K562 (cell line): ENCODE data around the gene RGMA. TPM values are rescaled to one million over a fixed set of nuclear protein-coding genes. Genes with fewer than 3 reads are reported as not detected.

Experiments
- CREB1 ChIP-seq, 2 experiments: sonication (generic) in 1 of 2; formaldehyde crosslinking in 1 of 2; IDR thresholded peaks; 2 replicates each; pipeline versions ENCODE4 v1.6.1 to v1.8.0; 2012 to 2022; ENCODE audit warnings: inconsistent platforms in 1 of 2, mild to moderate bottlenecking in 1 of 2, missing genetic modification reagents in 1 of 2, moderate library complexity in 1 of 2
- CREB3 ChIP-seq: fragments of 450-650 bp; conservative IDR thresholded peaks from 2 replicates; pipeline ENCODE4 v1.6.1; 2016; ENCODE audit warnings: missing genetic modification characterization, low read depth, mild to moderate bottlenecking, missing compliant biosample characterization, moderate library complexity
- EHMT2 ChIP-seq: fragments of 450-650 bp; IDR thresholded peaks from 2 replicates; pipeline ENCODE4 v1.6.1; 2018; ENCODE audit warnings: antibody characterized with exemption
- GTF2A2 ChIP-seq: IDR thresholded peaks from 2 replicates; pipeline ENCODE4 v1.6.1; 2016; ENCODE audit warnings: mild to moderate bottlenecking, missing genetic modification characterization, missing compliant biosample characterization
- LARP7 ChIP-seq: fragments of 450-650 bp; IDR thresholded peaks from 2 replicates; pipeline ENCODE4 v1.6.1; 2016
- NR2C2 ChIP-seq, 2 experiments: fragments of 200-800 bp in 1 of 2; sonication (Bioruptor generic) in 1 of 2; sonication (generic) in 1 of 2; formaldehyde crosslinking in 1 of 2; IDR thresholded peaks; 2 replicates each; pipeline versions ENCODE4 v1.6.1 to v1.8.0; 2016 to 2022; ENCODE audit warnings: mild to moderate bottlenecking in 1 of 2, missing compliant biosample characterization in 1 of 2, missing genetic modification characterization in 1 of 2, missing genetic modification reagents in 1 of 2
- ZC3H11A ChIP-seq: IDR thresholded peaks from 2 replicates; pipeline ENCODE4 v1.6.1; 2012; ENCODE audit warnings: low read depth, low read length, improper control_type of control experiment
- ZHX1 ChIP-seq: fragments of 150-350 bp; conservative IDR thresholded peaks from 2 replicates; pipeline ENCODE4 v1.6.1; 2014; ENCODE audit warnings: low read length
- polyA plus RNA-seq, 8 experiments: library from polyadenylated mRNA; depleted of rRNA in 4 of 8; stranded (reverse) in 5 of 8; unstranded in 3 of 8; fragments of >200 nt; fragmentation: Nextera tagmentation in 2 of 8; fragmentation: Illumina TruSeq in 1 of 8; extraction: Ambion mirVana in 2 of 8; extraction: Trizol in 1 of 8; gene quantifications; 2 replicates each; pipeline versions ENCODE4 v1.2.1 to v1.2.3, GENCODE V29; 2011 to 2014; ENCODE audit warnings: inconsistent platforms in 1 of 8, missing spikeins in 1 of 8
- total RNA-seq, 7 experiments: library from RNA; depleted of rRNA in 6 of 7; stranded (reverse); fragments of >200 nt in 6 of 7; fragmentation: Illumina TruSeq in 2 of 7; extraction: Trizol in 2 of 7; gene quantifications; 2 replicates each; pipeline versions ENCODE4 v1.2.1 to v1.2.3, GENCODE V29; 2011 to 2021; ENCODE audit warnings: low replicate concordance in 1 of 7
- TF ChIP-seq, protein P1 (sequence below): fragments of 250-450 bp; sonication (Bioruptor Pico); IDR thresholded peaks from 2 replicates; pipeline ENCODE4 v1.9.0; 2021; ENCODE audit warnings: mild to moderate bottlenecking, inconsistent platforms
- TF ChIP-seq, protein P2 (sequence below): fragments of 450-650 bp; formaldehyde crosslinking; IDR thresholded peaks from 2 replicates; pipeline ENCODE4 v1.4.0; 2020; ENCODE audit warnings: mild to moderate bottlenecking, mixed read lengths
- TF ChIP-seq, protein P3 (sequence below): fragments of 450-650 bp; IDR thresholded peaks from 2 replicates; pipeline ENCODE4 v1.6.1; 2017; ENCODE audit warnings: antibody characterized with exemption

Gene RGMA
- total and polyA plus RNA-seq, 9 of the 15 experiments (the other 6 are each of a cell fraction or from before 2014, with no cell fraction given): 0.03 to 0.05 (median 0.03) TPM; not detected in 6

GRCh38 chr15:93131485-93132095, 42.6 kb upstream of the RGMA start (continued):
- TF ChIP-seq ZHX1: no peak
- TF ChIP-seq, protein P1, sequence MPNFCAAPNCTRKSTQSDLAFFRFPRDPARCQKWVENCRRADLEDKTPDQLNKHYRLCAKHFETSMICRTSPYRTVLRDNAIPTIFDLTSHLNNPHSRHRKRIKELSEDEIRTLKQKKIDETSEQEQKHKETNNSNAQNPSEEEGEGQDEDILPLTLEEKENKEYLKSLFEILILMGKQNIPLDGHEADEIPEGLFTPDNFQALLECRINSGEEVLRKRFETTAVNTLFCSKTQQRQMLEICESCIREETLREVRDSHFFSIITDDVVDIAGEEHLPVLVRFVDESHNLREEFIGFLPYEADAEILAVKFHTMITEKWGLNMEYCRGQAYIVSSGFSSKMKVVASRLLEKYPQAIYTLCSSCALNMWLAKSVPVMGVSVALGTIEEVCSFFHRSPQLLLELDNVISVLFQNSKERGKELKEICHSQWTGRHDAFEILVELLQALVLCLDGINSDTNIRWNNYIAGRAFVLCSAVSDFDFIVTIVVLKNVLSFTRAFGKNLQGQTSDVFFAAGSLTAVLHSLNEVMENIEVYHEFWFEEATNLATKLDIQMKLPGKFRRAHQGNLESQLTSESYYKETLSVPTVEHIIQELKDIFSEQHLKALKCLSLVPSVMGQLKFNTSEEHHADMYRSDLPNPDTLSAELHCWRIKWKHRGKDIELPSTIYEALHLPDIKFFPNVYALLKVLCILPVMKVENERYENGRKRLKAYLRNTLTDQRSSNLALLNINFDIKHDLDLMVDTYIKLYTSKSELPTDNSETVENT (CRISPR knock-in tag): no peak
- TF ChIP-seq NR2C2 (CRISPR knock-in tag; IDR thresholded peaks at IDR 0.05): no peak
- no peak for TF ChIP-seq NR2C2 (tag; IDR thresholded peaks at IDR 0.05)
- TF ChIP-seq LARP7: no peak
- no peak for TF ChIP-seq ZC3H11A
- TF ChIP-seq EHMT2: no peak
- TF ChIP-seq, protein P2, sequence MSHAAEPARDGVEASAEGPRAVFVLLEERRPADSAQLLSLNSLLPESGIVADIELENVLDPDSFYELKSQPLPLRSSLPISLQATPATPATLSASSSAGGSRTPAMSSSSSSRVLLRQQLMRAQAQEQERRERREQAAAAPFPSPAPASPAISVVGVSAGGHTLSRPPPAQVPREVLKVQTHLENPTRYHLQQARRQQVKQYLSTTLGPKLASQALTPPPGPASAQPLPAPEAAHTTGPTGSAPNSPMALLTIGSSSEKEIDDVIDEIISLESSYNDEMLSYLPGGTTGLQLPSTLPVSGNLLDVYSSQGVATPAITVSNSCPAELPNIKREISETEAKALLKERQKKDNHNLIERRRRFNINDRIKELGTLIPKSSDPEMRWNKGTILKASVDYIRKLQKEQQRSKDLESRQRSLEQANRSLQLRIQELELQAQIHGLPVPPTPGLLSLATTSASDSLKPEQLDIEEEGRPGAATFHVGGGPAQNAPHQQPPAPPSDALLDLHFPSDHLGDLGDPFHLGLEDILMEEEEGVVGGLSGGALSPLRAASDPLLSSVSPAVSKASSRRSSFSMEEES: no peak
- TF ChIP-seq CREB3 (tag): no peak
- no peak for TF ChIP-seq CREB1 (IDR thresholded peaks at IDR 0.05)
- TF ChIP-seq CREB1 (CRISPR knock-in tag; IDR thresholded peaks at IDR 0.05): no peak
- TF ChIP-seq, protein P3, sequence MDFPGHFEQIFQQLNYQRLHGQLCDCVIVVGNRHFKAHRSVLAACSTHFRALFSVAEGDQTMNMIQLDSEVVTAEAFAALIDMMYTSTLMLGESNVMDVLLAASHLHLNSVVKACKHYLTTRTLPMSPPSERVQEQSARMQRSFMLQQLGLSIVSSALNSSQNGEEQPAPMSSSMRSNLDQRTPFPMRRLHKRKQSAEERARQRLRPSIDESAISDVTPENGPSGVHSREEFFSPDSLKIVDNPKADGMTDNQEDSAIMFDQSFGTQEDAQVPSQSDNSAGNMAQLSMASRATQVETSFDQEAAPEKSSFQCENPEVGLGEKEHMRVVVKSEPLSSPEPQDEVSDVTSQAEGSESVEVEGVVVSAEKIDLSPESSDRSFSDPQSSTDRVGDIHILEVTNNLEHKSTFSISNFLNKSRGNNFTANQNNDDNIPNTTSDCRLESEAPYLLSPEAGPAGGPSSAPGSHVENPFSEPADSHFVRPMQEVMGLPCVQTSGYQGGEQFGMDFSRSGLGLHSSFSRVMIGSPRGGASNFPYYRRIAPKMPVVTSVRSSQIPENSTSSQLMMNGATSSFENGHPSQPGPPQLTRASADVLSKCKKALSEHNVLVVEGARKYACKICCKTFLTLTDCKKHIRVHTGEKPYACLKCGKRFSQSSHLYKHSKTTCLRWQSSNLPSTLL: no peak
- no peak for TF ChIP-seq GTF2A2
- TF ChIP-seq, all 486 proteins: peak for 0
